Measurements from ENCODE around the gene CHRNE.

Gene CHRNE

DNA sequence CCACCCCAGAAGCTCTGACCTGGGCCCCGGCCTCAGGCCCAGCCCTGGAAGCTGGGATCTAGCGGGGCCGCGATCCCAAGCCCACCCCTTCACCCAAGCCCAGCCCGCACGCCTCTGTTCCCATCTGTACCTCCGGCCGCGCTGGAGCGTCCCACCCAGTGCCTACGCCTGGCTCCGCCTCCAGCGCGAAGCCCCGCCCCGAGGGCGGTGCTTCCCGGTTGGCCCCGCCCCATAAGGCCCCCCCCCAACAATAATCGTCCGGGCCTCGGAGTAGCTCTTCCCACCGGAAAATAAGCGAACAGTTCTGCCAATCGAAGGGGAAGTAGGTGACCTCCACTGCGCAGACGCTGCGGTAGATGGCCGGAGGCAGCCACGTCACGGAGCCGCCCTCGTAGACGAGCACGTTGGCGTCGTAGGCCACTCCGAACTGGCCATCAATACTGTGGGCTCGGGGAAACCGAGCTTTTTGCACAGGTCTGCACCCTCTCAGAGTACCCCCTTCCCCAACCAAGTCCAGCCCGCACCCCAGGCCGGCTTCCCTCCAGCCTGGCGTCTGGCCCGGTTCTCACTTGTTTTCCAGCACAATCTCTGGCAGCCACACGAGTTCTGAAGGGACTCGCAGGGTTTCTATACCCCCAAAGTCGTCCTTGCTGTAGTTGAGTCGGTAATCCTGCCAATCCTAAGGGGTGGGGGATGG is 1.1 kb downstream of the CHRNE start:
- DNase-seq = peak; percentile 78

GRCh38 chr17:4901108-4901647 is 1.7 kb downstream of the CHRNE start:
- no peak for DNase-seq

DNA sequence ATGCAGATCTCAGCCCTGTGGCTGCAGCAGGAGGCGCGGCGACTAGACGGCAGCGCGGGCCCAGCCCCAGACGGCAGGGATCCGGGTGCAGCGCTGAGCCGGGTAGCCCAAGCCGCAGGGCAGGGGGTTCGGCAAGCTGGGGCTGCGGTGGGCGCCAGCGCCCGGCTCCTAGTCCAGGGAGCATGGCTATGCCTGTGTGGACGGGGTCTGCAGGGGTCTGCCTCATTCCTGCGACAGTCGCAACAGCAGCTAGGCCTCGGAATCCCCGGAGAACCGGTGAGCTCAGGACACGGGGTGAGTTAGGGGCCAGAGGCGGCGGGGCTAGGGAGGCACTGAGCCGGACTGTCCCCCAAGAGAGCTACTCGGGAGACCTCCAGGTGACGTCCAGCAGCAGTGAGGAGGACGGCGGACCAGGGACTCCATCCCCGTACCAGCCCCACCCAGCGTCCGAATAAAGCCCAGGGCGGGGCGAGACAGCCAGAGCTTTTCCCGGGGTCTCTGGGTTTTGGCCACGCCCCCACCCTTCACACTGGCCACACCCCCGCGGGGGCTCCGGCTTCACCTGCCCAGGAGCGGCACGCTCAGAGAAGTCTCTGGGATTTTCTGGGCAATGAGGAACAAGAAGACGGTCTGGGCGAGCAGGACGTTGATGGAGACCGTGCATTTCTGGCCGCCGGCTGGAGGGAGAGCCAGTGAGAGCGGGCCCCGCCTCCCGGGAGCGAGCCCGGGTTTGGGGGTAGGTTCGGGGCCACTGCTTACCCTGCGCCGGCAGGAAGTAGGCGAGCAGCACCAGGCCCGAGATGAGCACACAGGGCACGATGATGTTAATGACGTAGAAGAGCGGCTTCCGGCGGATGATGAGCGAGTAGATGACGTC is 2.4 kb downstream of the CHRNE start:
- peak; percentile 90 for DNase-seq

- DNase-seq = peak; percentile 97
Measured at GRCh38 chr17:4899341-4900230, 3.3 kb downstream of the CHRNE start, which contains the start of gene C17orf107. C17orf107 (plus strand) TSS chr17:4899536; CDS start chr17:4899763, 227 bp downstream.

DNA sequence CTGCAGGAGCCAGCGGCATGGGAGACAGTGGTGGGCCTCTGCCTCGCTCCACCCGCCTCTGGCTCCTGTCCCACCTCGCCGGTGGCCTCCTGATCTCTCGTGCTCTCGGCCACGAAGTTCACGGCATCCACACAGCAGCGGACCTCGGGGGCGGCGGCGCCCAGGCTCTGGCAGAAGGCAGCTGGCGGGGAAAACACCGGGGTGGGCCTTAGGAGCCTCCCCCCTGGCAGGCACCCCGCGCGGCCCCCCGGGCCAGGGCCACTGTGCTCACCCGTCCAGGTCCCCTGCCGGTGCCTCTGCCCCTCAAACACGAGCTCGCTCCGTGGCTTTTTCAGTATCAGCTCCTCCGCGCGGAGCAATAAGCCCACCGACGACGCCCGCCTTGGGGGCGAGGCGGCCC is 4.0 kb downstream of the CHRNE start:
- no peak for DNase-seq

DNA sequence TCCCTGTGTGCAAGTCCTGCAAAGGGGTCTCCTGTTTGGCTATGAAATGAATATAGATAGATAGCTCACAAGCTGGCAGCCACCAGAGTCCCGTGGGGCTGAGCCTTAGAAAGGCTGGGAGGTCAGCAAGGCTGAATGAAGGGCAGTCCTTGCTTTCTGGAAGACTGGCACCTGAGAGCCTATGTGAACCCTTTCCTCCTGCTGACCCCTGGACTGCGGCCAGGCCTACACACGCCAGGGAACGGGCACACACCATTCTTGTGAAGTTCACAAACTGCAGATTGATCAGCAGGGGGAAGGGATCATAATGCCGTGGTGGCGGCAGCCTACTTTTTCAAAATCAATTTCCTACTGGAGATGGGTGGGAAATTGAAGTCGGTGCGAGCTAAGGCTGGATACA is 4.5 kb downstream of the CHRNE start:
- DNase-seq = no peak

DNA sequence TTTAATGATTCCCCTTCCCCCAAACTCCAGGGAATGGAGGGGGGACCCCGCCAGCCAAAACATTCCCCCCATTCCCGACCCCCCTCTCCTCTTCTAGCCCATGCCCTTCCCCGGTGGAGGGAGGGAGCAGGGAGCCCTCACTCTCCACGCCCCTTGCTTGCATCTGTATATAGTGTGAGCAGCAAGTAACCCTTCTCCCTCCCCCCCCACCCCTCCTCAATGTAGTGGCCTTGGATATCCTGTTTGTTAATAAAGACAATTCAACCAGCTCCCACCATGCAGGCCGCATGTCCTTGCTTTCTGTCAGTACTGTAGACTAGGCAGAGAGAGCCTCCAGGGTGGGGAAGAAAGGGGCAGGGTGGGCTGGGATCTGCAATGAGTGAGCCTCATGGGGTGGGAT is 5.1 kb downstream of the CHRNE start:
- no peak for DNase-seq

DNA sequence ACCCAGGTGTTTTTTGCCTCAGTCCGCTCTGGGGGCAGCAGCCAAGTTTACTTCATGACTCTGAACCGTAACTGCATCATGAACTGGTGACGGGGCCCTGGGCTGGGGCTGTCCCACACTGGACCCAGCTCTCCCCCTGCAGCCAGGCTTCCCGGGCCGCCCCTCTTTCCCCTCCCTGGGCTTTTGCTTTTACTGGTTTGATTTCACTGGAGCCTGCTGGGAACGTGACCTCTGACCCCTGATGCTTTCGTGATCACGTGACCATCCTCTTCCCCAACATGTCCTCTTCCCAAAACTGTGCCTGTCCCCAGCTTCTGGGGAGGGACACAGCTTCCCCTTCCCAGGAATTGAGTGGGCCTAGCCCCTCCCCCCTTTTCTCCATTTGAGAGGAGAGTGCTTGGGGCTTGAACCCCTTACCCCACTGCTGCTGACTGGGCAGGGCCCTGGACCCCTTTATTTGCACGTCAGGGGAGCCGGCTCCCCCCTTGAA is 5.7 kb downstream of the CHRNE start:
- DNase-seq = no peak

GRCh38 chr17:4896332-4897197 is 6.3 kb downstream of the CHRNE start:
- no peak for DNase-seq

DNA sequence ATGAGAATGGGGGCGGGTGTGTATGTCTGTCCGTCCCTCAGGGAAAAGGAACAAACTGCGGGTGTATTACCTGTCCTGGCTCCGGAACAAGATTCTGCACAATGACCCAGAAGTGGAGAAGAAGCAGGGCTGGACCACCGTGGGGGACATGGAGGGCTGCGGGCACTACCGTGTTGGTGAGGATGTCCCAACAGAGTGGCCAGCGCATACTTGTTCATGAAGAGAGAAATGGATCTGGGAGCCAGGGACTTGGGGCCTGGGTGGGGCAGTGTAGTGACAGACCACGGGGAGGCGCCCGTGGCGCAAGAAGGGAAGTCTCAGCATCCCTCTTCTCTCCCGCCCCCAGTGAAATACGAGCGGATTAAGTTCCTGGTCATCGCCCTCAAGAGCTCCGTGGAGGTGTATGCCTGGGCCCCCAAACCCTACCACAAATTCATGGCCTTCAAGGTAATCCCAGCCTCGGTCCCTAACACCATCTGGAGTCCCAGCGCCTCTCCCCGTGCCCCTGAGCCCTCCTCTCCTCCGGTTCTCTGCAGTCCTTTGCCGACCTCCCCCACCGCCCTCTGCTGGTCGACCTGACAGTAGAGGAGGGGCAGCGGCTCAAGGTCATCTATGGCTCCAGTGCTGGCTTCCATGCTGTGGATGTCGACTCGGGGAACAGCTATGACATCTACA is 7.1 kb downstream of the CHRNE start:
- no peak for DNase-seq

GRCh38 chr17:4895121-4895520 is 7.8 kb downstream of the CHRNE start:
- DNase-seq = no peak

- DNase-seq = no peak
Measured at GRCh38 chr17:4893721-4894560, 9.0 kb downstream of the CHRNE start.

DNA sequence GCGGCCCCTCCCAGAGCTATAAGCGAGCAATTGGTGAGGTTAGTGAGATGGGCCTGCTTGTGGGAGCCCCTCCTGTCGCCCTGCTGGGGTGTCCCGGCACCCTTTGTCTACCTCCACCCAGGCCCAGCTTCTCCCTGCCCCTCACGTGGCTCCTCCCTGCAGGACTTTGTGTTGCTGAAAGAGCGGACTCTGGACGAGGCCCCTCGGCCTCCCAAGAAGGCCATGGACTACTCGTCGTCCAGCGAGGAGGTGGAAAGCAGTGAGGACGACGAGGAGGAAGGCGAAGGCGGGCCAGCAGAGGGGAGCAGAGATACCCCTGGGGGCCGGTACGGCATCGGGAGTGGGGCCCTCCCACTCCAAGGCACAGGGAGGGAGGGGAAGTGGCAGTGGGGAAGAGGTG is 9.6 kb downstream of the CHRNE start:
- DNase-seq = no peak

GRCh38 chr17:4892499-4893221 is 10.2 kb downstream of the CHRNE start:
- DNase-seq = no peak

DNA sequence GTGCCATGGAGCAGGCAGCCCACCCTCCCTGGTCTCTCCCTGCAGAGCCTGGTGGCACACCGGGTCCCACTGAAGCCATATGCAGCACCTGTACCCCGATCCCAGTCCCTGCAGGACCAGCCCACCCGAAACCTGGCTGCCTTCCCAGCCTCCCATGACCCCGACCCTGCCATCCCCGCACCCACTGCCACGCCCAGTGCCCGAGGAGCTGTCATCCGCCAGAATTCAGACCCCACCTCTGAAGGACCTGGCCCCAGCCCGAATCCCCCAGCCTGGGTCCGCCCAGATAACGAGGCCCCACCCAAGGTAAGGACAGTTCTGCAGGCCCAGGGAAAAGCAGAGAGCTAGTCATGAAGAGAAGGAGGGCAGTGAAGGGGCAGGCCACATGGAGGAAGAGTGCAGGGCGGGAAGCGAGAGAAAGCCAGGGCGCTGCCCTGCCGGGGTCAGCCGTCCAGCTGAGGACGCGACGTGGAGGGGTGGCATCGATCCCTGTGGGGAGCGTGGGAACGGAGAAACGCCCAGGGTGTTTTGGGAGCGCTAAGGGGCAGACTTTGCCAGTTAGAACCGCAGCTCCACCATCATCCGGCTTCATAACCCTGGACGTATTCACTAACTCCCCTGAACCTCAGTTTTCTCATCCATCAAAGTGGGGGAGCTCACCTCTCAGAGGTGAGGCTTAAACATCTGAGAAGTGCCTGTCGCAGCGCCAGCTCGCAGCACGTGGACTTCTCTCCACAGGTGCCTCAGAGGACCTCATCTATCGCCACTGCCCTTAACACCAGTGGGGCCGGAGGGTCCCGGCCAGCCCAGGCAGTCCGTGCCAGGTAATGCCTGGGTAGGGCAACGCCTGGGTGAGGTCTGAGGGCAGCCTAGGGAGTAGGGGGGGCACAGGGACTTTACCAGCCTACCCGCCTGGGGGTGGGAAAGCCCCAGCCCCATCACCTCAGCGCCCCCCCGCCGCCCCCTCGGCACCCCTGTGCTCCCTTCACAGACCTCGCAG is 11.2 kb downstream of the CHRNE start:
- no peak for DNase-seq

GRCh38 chr17:4887581-4887980 is 15.3 kb downstream of the CHRNE start:
- DNase-seq = no peak

- DNase-seq = no peak
Measured at GRCh38 chr17:4886830-4887229, 16.1 kb downstream of the CHRNE start.

- no peak for DNase-seq
Measured at GRCh38 chr17:4884489-4884888, 18.4 kb downstream of the CHRNE start.
